Measurements from ENCODE around the gene EFL1.
A peak's percentile ranks its signal among the peaks of the same experiment; 100 is the strongest.
"Not testable (repeated sequence)": the region's sequence is repeated elsewhere in the genome, so short reads cannot be mapped to it uniquely, and the experiment has no call there.

Gene EFL1

GRCh38 chr15:82281276-82281675 lies 18.7 kb upstream of the EFL1 start:
- H3K4me3 Mint-ChIP-seq; H3K27ac Mint-ChIP-seq; H3K4me1 Mint-ChIP-seq; DNase-seq; H3K9me3 Mint-ChIP-seq; H3K36me3 Mint-ChIP-seq (ENCODE audit: low read depth): not testable (repeated sequence)
- TF ChIP-seq CTCF (IDR thresholded peaks at IDR 0.05), result peak; percentile 34
- peaks cover 19% of the 10 kb centered on the region for H3K27me3 Mint-ChIP-seq (ENCODE audit: low read depth, poor library complexity)

- Mint-ChIP-seq H3K4me3 (no peak overlapping the region), H3K36me3 (ENCODE audit: low read depth) (peaks cover 17% of the 10 kb centered on the region), H3K9me3 (peaks cover 24% of the 10 kb centered on the region), H3K27ac (no peak overlapping the region), H3K4me1 (no peaks in the 10 kb centered on the region), H3K27me3 (ENCODE audit: low read depth, poor library complexity) (peaks cover 14% of the 10 kb centered on the region)
- no peak for TF ChIP-seq CTCF (IDR thresholded peaks at IDR 0.05)
- no peak for DNase-seq
These were observed 12.9 kb upstream of the EFL1 start for GRCh38 chr15:82275410-82275809.

DNA sequence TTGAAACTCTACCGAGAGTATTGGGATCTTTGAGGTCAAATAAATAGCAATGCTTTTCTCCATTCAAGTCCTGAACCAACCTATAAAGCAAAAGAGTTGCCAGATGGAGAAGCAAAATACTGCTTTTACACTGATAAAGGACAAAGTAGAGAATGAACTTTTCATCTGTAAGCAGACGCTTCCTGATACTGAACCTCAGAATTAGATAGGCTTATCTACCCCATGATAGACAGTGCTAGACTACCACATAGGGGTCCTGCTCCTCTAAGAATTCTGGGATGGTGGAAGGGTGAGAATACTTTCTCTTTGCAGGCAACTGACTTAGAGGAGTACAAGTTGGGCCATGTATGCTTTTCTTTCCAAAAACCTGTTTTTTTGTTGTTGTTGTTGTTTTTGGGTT lies 9.6 kb upstream of the EFL1 start:
- Mint-ChIP-seq H3K4me3 (no peak overlapping the region), H3K27me3 (ENCODE audit: low read depth, poor library complexity) (no peaks in the 10 kb centered on the region), H3K4me1 (no peaks in the 10 kb centered on the region), H3K9me3 (peaks cover 24% of the 10 kb centered on the region), H3K27ac (no peak overlapping the region), H3K36me3 (ENCODE audit: low read depth) (peaks cover 17% of the 10 kb centered on the region)
- TF ChIP-seq CTCF (IDR thresholded peaks at IDR 0.05), result no peak
- no peak for DNase-seq

DNA sequence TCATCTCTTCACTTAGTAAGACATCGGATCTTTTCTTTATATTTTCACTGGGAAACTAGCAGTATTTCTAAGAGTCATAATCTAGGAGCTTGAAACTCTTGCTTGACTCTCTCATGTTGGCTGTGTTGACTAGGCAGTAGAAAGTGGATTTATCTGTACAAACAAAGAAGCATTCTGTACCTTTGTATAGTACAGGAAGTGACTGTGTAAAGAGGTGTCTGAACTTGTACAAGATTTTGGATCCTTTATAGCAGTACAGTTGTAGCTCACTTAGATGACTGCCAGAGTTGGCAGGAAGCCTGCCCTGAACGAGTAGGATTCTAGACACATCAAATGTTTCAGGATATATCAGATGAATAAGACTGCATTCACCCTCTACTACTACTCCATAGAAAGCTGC lies 5.9 kb upstream of the EFL1 start:
- DNase-seq; H3K27ac Mint-ChIP-seq; H3K4me3 Mint-ChIP-seq; H3K36me3 Mint-ChIP-seq (ENCODE audit: low read depth); H3K9me3 Mint-ChIP-seq; H3K27me3 Mint-ChIP-seq (ENCODE audit: low read depth, poor library complexity): not testable (repeated sequence)
- H3K4me1 Mint-ChIP-seq, result peaks cover 10% of the 10 kb centered on the region

GRCh38 chr15:82267137-82267536 lies 4.6 kb upstream of the EFL1 start:
- H3K27me3 Mint-ChIP-seq (ENCODE audit: low read depth, poor library complexity); DNase-seq; H3K27ac Mint-ChIP-seq; H3K9me3 Mint-ChIP-seq; H3K36me3 Mint-ChIP-seq (ENCODE audit: low read depth); H3K4me3 Mint-ChIP-seq: not testable (repeated sequence)
- H3K4me1 Mint-ChIP-seq, result peaks cover 19% of the 10 kb centered on the region

- Mint-ChIP-seq H3K4me1 (peaks cover 39% of the 10 kb centered on the region), H3K27me3 (ENCODE audit: low read depth, poor library complexity) (peaks cover 4% of the 10 kb centered on the region), H3K27ac (no peak overlapping the region), H3K4me3 (peak overlapping the region; percentile 94), H3K9me3 (no peaks in the 10 kb centered on the region), H3K36me3 (ENCODE audit: low read depth) (peaks cover 5% of the 10 kb centered on the region)
- DNase-seq, result no peak
- no peak for TF ChIP-seq CTCF (IDR thresholded peaks at IDR 0.05)
These were observed 816 bp upstream of the EFL1 start for GRCh38 chr15:82263350-82263749.

DNA sequence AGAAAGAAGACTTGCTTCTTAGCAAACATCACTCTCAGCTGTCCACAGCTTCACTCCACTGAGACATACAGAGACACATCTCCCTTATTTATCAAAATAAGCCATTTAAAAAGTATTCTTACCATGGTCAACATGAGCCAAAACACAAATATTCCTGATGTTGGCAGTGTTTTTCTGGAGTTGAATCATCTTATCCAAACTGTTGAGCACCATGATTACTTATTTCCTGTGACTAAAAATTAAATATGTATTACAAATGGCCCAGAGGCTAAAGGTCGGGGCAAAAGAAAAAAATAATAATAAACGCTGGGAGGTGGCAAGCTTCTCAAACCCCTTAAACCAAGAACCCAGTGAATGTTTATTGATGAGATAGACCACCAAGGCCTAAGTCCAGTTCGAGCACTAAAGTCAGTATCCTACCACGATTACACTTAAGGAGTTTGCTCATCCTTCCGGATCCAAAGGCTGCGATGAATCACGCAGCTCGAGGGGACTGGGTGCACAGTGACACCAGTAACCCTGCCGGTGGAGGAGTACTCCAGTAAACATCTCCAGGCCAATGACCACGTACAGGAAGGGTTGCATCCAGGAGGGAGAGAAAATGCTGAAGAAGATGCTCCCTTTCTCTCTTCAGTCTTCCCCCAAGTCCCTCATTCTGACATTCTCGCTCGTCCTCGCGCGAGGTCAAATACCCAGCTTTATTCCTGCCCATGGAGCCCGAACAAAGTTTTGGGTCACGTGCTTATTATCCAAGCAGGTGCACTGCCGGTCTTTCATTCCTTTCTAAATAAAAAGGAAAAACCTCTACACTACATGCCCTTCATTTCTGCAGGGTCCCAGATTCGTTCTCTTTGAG lies 740 bp downstream of the EFL1 start:
- peak overlapping the region; percentile 42 for H3K27ac Mint-ChIP-seq
- H3K27me3 Mint-ChIP-seq (ENCODE audit: low read depth, poor library complexity); H3K9me3 Mint-ChIP-seq; DNase-seq: not testable (repeated sequence)
- H3K4me3 Mint-ChIP-seq, result peak overlapping the region; percentile 94
- H3K36me3 Mint-ChIP-seq (ENCODE audit: low read depth), result peaks cover 13% of the 10 kb centered on the region
- peaks cover 39% of the 10 kb centered on the region for H3K4me1 Mint-ChIP-seq

- H3K36me3 Mint-ChIP-seq (ENCODE audit: low read depth), result peaks cover 30% of the 10 kb centered on the region
- not testable (repeated sequence) for DNase-seq; H3K27ac Mint-ChIP-seq; H3K4me3 Mint-ChIP-seq; H3K27me3 Mint-ChIP-seq (ENCODE audit: low read depth, poor library complexity); H3K4me1 Mint-ChIP-seq; H3K9me3 Mint-ChIP-seq
These were observed 14.3 kb downstream of the EFL1 start for GRCh38 chr15:82248261-82248660.

DNA sequence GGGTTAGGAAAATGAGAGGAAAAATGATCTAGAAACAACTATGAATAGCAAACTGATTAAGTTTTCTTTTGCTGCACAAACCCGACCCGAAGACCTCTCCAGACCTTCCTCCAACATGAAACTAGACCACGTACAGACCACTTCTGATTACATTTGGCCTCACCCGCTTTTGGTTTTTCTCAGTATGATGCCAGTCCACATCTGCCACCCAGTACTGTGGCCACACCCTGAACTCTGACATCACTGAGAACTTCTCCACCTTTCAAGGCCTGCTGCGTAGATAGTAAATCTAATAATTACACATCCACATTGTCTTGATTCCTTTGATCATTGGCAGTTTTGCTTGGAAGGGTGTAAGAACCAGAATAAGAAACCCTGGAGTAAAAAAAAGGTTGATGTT lies 16.6 kb downstream of the EFL1 start:
- not testable (repeated sequence) for H3K4me1 Mint-ChIP-seq; H3K27me3 Mint-ChIP-seq (ENCODE audit: low read depth, poor library complexity); DNase-seq; H3K4me3 Mint-ChIP-seq; H3K27ac Mint-ChIP-seq; H3K9me3 Mint-ChIP-seq
- peaks cover 28% of the 10 kb centered on the region for H3K36me3 Mint-ChIP-seq (ENCODE audit: low read depth)

GRCh38 chr15:82243644-82244043 lies 18.9 kb downstream of the EFL1 start:
- not testable (repeated sequence) for H3K4me1 Mint-ChIP-seq; H3K9me3 Mint-ChIP-seq; H3K27me3 Mint-ChIP-seq (ENCODE audit: low read depth, poor library complexity); H3K4me3 Mint-ChIP-seq; DNase-seq; H3K27ac Mint-ChIP-seq
- peaks cover 47% of the 10 kb centered on the region for H3K36me3 Mint-ChIP-seq (ENCODE audit: low read depth)
